ENCODE results near the gene GCM1.

The GCM1 gene

DNA sequence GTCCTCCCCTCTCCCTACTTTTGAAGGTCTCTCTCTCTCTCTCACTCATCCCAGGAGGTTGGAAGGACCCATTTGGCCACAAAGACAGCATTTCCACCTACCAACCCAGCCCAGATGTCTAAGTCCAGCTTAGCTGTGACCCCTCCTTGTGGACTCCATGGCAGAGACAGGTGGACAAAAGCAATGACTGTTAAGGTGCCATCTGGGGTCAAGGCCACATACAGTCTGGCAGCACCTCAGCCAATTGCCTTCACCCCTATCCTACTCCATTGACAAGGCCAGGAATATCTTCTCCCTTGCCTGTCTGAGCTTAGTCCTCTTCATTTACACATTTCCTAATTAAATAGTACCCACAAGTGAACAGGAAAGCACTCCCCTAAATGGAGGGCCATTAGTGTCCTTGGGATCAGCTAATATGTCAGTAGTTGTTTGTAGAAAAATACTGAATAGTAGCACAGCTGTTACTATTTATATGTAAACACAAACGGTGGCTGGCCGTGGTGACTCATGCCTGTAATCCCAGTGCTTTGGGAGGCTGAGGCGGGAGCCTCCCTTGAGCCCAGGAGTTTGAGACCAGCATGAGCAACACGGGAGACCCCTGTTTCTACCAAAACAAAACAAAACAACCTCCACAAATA, 28.8 kb downstream of the GCM1 start:
- TF ChIP-seq, protein P1, sequence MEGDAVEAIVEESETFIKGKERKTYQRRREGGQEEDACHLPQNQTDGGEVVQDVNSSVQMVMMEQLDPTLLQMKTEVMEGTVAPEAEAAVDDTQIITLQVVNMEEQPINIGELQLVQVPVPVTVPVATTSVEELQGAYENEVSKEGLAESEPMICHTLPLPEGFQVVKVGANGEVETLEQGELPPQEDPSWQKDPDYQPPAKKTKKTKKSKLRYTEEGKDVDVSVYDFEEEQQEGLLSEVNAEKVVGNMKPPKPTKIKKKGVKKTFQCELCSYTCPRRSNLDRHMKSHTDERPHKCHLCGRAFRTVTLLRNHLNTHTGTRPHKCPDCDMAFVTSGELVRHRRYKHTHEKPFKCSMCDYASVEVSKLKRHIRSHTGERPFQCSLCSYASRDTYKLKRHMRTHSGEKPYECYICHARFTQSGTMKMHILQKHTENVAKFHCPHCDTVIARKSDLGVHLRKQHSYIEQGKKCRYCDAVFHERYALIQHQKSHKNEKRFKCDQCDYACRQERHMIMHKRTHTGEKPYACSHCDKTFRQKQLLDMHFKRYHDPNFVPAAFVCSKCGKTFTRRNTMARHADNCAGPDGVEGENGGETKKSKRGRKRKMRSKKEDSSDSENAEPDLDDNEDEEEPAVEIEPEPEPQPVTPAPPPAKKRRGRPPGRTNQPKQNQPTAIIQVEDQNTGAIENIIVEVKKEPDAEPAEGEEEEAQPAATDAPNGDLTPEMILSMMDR (conservative IDR thresholded peaks at IDR 0.05; ENCODE audit: low read depth, low read length) = no peak
- no peak overlapping the region for H3K4me3 ChIP-seq (ENCODE audit: low read length)

DNA sequence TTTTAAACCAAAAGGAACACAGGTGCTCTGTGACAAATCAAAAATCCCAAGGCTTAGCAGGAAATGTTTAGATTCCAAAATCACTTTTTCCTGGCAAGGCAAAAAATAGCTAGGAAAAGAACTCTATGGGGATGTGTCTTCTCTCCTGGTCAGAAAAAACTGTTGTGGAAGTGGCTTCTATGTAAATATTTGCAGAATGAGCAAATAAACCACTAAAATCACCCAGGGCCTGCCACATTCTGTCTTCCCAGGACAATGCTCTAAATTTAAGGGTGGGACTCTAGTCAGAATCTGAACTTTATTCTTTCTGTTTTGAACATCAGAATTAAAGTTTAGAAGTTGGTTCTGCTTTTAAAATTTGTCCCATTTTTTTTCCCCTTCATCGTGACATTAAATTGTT, 29.3 kb downstream of the GCM1 start:
- TF ChIP-seq, protein P1 (conservative IDR thresholded peaks at IDR 0.05; ENCODE audit: low read depth, low read length) = no peak
- DNase-seq (ENCODE audit: low read depth) = no peak
- no peak overlapping the region for H3K4me3 ChIP-seq (ENCODE audit: low read length)

More for the DNA sequence above, 28.8 kb downstream of the GCM1 start:
- peak; percentile 5 for DNase-seq (ENCODE audit: low read depth)

DNA sequence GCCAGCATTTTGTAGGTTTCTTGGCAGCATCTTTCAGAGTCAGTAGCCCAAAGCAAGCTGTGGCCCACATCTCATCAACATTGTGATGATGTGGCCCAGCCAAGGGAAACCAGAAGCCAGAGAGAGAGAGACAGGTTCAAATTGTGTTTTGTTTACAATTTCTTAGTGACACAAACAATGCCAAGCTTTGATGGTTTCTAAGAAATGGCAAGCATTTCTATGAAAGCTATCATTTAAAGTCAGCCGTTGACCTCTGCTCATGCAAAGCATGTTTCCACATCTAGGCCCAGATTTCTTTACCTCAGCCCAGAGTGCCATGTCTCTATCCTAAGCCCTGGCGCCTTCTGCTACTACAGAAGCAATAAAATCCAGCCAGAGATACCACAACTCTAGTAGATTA, 32.9 kb downstream of the GCM1 start:
- TF ChIP-seq, protein P1 (conservative IDR thresholded peaks at IDR 0.05; ENCODE audit: low read depth, low read length) = no peak
- no peak overlapping the region for H3K4me3 ChIP-seq (ENCODE audit: low read length)
- no peak for DNase-seq (ENCODE audit: low read depth)

DNA sequence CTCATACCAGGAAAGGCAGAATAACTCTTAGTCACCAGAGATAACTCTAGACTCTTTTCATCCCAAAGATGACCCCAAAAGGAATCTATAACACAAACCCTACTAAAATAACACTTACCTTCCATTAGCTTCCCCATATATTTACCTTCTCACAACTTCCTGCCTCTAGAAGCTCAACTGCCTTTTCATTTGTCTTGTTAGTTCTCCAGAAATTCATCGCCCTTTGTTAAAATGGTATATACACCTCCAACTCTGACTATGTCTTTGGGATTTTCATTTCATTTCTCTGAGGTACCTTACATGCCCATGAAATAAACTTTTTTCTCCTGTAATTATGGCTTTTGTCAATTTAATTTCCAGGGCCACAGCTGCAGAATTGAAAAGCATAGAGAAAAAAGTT, 33.5 kb downstream of the GCM1 start:
- TF ChIP-seq, protein P1 (conservative IDR thresholded peaks at IDR 0.05; ENCODE audit: low read depth, low read length) = no peak
- no peak overlapping the region for H3K4me3 ChIP-seq (ENCODE audit: low read length)
- no peak for DNase-seq (ENCODE audit: low read depth)

GRCh38 chr6:53113742-53114141, 34.9 kb downstream of the GCM1 start:
- TF ChIP-seq, protein P1 (conservative IDR thresholded peaks at IDR 0.05; ENCODE audit: low read depth, low read length) = no peak
- no peak for DNase-seq (ENCODE audit: low read depth)
- H3K4me3 ChIP-seq (ENCODE audit: low read length) = no peak overlapping the region

DNA sequence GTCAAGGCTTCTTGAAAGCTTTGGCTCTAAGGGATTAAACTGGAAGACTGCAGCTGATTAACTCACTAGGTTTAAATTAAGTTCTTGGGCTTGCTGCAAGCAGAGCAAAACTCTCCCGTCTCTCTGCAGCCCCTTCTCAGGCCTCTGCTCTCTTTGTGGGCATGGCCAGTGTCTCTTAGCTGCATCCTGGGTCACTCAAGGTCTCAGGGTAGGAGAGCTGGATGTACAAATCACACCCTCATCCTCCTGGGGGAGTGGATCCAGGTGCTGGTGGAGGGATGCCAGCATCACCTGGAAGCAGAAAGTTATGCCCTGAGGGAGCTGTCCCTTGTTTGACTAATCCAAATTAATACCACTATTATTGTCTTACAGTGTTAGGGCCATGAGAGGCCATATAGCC, 35.8 kb downstream of the GCM1 start:
- DNase-seq (ENCODE audit: low read depth) = no peak
- no peak overlapping the region for H3K4me3 ChIP-seq (ENCODE audit: low read length)
- TF ChIP-seq, protein P1 (conservative IDR thresholded peaks at IDR 0.05; ENCODE audit: low read depth, low read length) = no peak

DNA sequence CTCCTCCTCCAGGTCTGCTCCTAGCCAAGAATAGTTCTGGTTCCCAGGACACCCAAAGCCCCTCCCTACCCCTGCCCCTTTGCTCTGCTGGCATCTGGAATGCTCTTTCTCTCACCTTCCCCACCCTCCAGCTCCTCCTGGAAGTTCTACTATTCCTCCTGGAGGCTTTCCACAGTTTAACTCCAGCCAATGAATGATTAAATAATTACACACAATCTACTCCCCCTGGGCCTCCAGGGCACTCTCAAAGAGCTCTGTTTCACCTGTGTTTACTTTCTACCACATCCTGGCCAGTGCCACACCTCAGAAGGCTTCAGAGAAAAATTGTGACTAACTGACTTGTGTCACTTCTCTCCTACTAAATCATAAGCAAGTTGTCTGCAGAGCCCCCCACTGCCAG, 36.2 kb downstream of the GCM1 start:
- TF ChIP-seq, protein P1 (conservative IDR thresholded peaks at IDR 0.05; ENCODE audit: low read depth, low read length) = no peak
- H3K4me3 ChIP-seq (ENCODE audit: low read length) = no peak overlapping the region
- DNase-seq (ENCODE audit: low read depth) = no peak
